T1000 (cell line): ENCODE data around the gene ZMYND12.

Experiments used
- DNase-seq: peaks from one replicate; lab custom pipeline; 2025; ENCODE audit warnings: mixed read lengths; lab: John Stamatoyannopoulos, UW

ZMYND12 gene

GRCh38 chr1:42439940-42440339 is 15.9 kb downstream of the ZMYND12 start:
- no peak for DNase-seq

- no peak for DNase-seq
Measured at GRCh38 chr1:42434340-42434739, 21.5 kb downstream of the ZMYND12 start.

- no peak for DNase-seq
Measured at GRCh38 chr1:42433369-42433768, 22.5 kb downstream of the ZMYND12 start.

- no peak for DNase-seq
Measured at GRCh38 chr1:42432714-42433113, 23.1 kb downstream of the ZMYND12 start.

GRCh38 chr1:42431514-42431913 is 24.3 kb downstream of the ZMYND12 start:
- no peak for DNase-seq

- no peak for DNase-seq
Measured at GRCh38 chr1:42430286-42431135, 25.3 kb downstream of the ZMYND12 start.

GRCh38 chr1:42429603-42430002 is 26.2 kb downstream of the ZMYND12 start:
- no peak for DNase-seq

- no peak for DNase-seq
Measured at GRCh38 chr1:42427240-42427639, 28.6 kb downstream of the ZMYND12 start.

- no peak for DNase-seq
Measured at GRCh38 chr1:42424201-42424600, 31.6 kb downstream of the ZMYND12 start.

GRCh38 chr1:42423681-42424080 is 32.1 kb downstream of the ZMYND12 start:
- DNase-seq = no peak

- DNase-seq = no peak
Measured at GRCh38 chr1:42422737-42423136, 33.1 kb downstream of the ZMYND12 start.

GRCh38 chr1:42420911-42421585 is 34.8 kb downstream of the ZMYND12 start:
- DNase-seq = no peak

GRCh38 chr1:42420121-42420520 is 35.7 kb downstream of the ZMYND12 start:
- no peak for DNase-seq

GRCh38 chr1:42419126-42419821 is 36.5 kb downstream of the ZMYND12 start:
- no peak for DNase-seq

GRCh38 chr1:42418516-42418915 is 37.3 kb downstream of the ZMYND12 start:
- no peak for DNase-seq

GRCh38 chr1:42417166-42417565 is 38.7 kb downstream of the ZMYND12 start:
- DNase-seq = no peak

GRCh38 chr1:42414551-42415496 is 41.0 kb downstream of the ZMYND12 start:
- no peak for DNase-seq

GRCh38 chr1:42403880-42404400 is 51.9 kb downstream of the ZMYND12 start:
- no peak for DNase-seq

- DNase-seq = no peak
Measured at GRCh38 chr1:42399315-42400100, 56.3 kb downstream of the ZMYND12 start.
